Measurements from ENCODE around the gene MGLL.
A peak's percentile ranks its signal among the peaks of the same experiment; 100 is the strongest.

MGLL gene

DNA sequence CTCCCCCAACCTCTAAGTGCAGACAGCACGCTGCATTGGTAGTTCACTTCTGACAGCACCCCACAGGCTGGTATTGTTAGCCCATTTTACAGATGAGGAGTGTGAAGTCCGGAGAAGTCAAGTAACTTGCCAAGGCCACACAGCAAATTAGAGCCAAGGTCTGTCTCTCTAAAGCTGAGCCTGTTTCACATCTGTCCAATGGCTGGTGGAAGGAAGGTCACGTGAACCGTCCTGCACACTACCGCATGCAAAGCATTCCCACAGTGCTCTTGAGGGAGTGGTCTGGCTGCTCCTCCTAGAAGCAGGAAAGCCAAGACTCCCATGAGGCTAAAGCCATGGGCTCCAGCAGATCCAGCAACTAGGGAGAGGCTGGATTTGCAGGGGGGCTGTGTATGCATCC lies 50.0 kb downstream of the MGLL start:
- DNase-seq: no peak

DNA sequence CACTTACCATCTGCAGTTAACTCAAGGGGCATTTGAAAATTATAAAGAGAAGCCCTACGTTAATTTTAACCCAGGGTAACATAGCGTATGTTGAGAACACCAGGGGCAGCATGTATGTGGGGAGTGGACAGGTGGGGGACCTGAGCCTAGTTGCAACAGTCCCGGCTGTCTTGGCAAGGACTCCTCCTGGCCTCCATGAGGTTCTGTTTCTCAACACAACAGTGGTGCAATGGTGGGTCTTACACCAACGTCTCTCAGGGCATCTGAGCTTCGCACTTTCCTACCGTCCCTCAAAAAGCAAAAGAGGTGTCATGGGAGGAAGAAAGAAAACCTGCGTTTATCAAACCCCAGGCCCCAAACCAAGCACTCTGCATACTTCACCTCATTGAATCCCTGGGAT lies 50.6 kb downstream of the MGLL start:
- DNase-seq: no peak

DNA sequence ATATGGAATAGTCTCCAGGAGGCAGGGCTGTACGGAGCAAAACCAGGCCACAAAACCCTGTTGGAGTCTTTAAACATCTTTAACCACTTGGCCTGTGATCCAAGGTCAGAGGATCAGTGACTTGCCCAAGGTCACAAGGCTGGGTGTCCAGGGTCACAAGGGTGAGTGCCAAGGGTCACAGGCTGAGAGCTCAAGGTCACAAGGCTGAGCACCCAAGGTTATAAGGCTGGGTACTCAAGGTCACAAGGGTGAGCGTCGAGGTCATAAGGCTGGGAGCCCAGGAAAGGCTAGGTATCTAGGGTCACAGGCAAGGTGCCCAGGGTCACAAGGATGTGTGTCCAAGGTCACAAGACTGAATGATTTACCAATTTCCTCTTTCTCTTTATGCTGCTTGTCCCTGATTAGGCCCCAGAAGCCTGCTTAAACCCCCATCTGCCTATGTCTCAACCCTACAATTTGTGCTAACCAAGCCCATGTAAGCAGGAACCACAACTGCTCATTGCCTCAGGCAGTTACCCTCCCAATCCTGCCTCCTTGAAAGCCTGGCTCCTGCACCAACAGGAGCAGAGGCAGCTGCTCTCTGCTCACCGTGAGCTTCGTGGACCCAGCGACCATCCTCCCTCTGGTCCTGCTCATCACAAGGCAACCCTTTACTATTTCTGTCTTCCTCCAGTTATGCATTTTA lies 51.5 kb downstream of the MGLL start:
- DNase-seq: no peak

DNA sequence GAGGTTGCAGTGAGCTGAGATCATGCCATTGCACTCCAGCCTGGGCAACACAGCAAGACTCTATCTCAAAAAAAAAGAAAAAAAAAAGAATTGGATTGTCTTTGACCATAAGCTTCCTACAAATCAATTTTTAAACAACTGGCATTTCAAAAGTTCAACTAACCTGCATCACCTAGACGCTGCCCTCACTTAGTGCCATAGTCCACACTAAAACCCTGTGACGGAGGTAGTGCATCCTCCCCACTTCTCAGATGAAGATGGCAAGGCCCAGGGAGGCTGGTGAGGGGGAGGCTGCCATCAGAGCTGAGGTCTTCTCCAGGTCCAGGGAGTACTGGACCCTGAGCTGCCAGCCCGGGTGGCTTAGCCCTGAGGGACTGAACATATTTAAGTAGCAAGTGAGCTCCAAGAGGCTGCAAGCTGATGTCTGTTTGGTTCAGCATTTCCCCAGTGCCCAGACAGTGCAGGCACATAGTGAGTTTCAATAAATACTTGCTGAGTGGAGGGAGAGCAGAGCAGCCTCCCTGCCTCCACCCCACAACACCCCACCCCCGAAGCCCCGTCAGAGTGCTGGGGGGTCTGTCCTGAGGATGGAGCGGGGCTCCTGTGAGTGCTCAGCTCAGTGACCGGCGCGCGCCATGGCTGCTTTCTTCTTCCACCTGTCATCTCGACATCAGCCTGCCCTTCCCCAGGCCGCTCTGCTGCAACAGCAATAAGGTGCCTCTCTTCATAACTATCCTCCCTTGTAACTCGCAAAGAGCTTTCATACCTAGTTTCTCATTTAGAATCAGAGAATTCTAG lies 52.8 kb downstream of the MGLL start:
- no peak for DNase-seq

DNA sequence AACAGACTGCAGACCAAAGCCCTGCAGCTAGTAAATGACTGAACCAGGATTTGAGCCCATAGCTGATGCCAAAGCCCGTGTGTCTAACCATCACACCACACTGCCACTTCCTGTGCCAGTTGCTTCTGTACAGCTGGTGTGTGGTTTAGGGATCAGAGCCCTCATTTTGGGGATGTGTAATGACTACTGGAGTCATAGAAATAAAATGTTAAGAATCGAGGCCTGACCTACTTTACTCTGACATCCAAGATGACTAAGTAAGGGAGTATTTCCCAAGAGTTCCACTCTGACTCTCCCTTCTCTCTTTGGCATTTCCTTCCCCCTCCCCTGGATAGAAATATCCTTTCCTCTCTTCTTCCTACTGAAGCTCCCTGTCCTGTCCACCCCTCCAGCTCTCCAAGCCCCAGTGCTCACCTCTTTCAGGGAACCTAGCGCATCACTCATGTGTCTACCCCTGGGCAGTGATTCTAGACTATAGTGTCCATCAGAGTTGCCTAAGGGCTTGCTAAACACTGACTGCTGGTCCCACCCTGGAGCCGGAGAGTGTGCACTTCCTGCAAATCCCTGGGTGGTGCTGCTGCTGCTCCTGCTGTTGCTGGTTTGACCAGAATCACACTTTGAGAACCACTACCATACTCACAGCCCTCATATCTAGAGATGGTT lies 53.8 kb downstream of the MGLL start:
- DNase-seq: no peak

DNA sequence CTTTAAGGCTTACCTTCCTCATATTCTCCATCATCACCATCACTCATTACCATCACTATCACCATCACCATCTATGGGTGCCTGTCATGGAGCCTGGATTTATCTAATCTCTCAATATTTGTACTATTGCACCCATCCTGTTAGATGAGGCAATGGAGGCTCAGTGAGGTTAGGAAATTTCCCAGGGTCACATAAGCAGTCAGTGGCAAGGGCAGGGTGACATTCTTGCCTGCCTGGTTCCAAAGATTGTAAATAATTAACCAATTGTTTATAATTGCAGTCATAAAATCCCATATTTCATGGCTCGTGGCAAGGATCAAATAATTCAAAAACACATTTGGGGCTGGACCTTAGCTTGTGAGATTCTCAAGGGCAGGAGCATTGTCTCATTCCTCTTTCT lies 55.2 kb downstream of the MGLL start:
- no peak for DNase-seq

DNA sequence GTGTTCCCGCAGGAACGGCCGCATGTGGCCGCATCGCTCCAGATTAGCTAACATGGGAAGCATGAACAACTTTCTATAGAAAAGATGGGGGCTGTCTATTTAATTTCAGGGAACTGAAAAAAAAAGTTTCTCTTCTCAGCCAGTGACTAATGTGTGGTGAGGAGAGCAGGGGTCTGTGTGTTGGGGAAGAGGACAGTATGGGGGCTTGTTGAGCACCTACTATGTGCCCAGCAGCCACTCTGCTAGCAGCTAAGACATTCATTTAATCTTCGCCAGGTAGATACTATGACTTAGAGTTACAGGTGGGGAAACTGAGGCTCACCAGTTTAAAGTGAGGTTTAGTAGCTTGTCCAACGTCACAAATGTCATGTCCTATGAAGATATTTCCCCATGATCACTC lies 56.6 kb downstream of the MGLL start:
- DNase-seq: no peak

DNA sequence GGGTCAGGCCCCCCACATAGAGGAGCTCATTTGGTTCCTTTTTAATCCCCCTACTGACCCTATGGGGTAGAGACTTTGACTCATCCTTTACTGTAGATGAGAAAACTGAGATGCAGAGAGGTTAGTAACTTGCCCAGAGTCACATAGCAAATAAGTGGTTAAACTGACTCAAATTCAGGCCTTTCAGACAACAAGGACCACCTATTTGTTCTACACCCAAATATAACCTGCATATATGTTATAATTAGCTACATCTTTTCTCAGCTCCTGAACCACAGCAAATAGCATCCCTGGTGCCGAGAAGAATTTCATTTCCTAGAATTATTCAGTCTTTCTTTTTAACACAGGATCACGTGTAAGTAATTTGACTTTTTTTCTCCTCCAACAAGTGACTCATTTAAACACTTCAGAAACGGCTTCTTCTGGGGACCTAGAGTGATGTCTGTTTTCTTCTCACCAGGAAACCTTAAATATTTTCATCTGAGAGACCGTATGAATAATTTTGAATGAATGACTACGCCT lies 57.4 kb downstream of the MGLL start:
- no peak for DNase-seq

DNA sequence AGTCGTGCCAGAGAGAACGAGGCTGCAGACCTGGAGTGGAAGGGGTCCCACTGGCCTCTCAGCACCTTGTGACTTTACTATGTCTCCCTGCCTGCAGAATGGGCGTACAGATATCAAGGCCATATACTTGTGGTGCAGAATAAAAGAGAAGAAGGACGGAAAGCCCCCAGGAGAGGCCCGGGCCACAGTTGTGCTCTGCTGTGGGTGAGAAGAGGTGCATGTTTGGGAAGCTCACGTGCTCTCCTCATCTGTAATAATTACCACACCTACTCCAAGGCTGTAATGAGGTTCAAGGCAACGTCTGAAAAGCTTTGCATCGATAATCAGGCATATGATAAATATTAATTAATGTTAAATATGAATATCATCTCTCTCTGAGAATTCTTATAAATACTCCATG lies 58.0 kb downstream of the MGLL start:
- no peak for DNase-seq

DNA sequence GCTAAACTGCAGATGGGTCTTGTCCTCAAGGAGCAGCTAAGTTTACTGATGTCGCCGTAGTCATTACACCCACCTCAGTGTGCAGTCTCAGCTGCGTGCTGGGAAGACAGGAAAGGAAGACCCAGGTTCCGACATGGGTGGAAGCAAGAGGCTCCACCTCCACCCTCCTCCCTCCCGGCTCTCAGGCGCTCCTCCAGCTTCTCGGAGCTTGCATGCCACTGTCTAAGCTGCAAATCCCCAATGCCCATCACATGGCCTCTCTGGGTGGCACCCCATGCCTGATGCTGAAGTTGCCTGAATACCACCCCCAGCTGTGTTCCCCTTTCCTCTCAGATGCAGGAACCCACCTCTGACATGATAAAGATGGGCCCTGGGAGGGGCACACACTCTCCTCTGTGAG lies 58.5 kb downstream of the MGLL start:
- DNase-seq: no peak

DNA sequence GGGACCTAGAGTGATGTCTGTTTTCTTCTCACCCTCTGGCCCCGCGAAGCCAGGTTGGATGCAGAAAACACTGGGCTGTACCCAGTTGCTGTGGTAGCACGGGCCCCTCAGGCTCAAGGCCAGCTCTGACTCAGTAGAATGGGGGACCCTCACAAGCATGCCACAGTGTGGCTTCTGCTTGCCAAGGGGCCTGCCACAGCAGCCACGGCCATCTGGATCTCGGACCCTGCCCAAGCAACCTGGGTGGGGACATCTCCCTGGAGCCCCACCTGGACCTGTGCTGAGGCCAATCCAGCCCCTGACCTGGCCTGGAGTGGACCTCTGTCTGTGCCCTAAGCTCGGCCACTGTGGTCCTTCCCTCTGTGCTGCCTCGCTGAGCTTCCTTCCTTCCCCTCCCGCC lies 59.0 kb downstream of the MGLL start:
- DNase-seq: no peak

DNA sequence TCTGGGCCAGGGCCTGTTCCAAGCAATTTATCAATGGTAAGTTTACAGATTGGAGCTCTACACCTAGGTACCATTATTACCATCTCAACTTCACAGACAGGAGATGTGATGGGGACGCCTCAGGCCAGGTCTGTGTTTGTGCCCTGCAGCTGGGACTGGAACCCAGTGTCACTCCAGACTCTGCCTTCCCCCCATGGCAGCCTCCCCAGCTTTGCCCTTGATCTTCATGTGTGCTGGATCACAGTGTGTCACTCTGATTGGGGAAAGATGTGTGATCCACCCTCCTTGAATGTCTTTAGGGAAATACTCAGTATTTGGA lies 59.6 kb downstream of the MGLL start:
- DNase-seq: no peak

DNA sequence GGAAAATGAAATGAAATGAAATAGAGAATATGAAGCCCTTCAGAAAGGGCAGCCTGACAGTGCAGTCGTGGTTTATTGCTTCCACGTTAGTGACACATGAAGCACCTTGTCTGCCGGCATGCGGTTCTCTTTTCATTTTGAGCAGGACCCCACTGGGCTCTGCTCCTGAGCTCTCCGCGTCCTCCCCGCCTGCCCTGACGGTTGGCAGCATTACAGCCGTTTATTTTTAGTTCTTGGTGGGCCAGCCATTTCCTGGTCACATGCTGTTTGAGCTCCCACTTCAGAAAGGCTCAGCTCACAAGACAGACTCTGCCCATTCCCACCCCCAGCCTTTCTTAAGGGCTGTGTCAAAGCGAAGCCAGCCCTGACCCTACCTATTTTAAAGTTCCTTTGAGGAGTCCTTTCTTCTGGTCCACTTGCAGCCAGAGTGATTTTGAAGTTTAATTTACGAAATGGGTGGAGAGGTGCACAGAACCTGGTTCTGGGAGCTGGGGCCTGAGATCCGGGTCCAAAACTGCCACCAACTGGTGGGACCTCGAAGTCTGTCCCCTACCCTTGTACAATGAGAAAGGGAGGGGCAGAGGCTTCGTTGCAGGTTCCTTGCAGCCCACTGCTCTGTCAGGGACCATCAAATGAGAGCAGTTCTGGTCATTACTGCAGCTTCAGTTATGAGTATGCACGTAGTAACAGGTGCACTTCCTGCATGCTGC lies 60.1 kb downstream of the MGLL start:
- peak; percentile 95 for DNase-seq

DNA sequence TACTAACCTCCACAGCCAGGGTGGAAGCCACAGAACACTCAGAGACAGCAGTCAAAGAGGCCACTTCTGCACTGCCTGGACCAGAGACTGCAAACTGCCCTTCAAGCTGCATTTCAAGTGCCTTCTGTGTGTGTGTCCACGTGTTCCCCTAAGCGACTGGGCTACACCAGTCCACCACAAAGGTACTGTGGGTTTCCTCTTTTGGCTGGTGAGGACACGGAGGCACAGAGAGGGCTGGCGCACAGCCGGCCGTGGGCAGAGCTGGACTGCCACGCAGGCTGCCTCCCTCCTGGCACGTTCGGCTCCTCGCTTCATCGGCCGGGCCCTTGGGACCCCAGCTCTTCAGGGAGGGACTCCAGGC lies 60.9 kb downstream of the MGLL start:
- peak; percentile 75 for DNase-seq

DNA sequence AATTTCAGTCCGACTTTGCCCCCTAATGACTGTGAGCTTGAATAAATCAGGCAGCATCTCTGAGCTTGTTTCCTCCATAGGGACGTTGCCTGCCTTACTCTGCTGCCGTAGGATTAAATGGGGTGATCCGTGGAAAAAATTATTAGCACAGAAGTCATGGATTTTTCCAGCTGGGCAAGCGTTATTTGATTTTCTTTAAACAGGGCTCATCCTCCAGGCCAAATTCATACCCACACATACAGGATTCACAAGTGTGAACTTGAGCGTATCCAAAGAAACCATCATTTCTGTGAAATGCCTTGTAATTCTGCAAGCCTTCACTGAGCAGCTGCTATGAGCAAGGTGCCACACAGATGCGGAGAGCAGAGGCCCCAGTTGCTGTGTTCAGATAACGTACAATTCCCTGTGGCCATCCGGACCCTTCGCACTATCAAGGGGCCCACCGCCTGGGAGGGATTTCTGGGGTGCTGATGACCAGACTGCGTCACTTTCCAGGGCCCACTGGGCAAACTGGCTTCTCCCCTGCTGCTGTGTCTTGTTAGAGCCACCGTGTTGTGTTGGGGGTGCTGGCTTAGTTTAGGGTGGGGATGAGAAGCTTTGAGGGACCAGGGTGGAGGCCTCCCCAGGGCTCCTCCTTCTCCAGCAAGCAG lies 61.4 kb downstream of the MGLL start:
- no peak for DNase-seq

DNA sequence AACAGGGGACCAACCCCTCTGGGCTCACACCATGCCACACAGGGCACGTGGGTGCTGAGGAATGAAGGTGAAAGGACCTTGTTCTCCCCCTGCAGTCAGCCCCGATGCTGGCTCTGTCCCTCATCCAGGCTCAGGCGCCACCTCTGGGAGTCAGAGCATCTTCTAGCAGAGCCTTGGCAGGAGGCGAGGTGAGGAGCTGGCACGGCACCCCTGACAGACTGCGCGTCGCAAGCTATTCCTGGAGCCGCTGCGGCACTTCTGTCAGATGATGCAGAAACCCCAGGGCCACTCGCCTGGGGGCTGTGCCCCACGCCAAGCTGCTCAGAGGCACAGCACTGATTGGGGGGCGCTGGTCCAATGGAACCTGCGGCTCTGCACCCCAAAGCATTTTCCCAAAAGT lies 62.0 kb downstream of the MGLL start:
- DNase-seq: no peak

DNA sequence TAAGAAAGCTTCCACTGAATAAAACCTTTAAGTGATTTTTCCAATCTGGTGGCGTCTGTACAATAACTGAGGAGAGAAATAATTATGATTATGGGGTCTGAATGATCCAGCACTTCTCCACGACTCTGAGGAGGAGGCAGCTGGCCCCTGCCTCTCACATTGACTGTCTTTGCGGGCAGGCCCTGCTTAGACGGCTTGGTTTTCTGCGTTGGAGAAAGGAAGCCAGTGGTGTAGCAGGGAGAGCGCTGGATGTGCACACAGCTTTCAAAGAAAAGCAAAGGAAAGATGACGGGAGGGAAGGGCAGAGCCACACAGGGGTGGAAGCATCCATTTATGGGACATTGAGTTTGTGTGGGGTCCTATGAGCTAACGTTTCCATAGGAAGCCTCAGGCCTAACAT lies 62.5 kb downstream of the MGLL start:
- no peak for DNase-seq

DNA sequence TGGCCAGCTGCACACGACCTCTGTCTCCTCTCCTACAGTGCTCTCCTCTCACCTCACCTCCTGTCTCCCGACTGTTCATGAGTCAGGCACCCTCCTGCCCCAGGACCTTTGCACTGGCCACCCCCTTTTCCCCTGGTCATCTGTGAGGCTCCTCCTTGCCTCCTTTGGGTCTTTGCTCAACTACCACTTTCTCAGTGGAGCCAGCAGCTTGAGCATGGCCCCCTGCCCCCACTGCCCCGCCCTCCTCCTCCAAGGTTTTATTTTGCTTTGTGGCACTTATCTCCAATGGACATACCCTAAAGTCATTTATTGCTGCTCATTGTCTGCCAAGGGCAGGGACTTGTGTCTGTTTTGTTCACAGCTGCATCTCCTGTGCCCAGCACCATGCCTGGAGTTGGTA lies 64.3 kb downstream of the MGLL start:
- no peak for DNase-seq

DNA sequence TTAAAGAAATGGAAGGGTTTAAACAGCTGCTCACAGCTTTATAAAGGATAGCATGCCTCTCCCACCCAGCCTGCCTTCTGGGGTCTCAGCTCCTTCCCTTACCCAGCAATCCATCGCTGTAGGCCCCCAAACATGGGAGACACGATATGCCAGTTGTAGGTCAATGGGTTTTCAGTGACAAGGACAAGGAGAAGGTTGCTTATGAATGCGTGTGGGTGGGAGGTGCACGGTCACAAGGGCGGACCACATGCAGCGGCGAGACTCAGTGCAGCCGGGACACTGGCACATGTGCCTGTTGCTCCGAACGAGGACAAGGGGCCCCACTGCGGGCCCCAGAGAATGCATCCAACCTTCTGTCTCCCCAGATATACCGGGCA lies 67.0 kb downstream of the MGLL start:
- no peak for DNase-seq

DNA sequence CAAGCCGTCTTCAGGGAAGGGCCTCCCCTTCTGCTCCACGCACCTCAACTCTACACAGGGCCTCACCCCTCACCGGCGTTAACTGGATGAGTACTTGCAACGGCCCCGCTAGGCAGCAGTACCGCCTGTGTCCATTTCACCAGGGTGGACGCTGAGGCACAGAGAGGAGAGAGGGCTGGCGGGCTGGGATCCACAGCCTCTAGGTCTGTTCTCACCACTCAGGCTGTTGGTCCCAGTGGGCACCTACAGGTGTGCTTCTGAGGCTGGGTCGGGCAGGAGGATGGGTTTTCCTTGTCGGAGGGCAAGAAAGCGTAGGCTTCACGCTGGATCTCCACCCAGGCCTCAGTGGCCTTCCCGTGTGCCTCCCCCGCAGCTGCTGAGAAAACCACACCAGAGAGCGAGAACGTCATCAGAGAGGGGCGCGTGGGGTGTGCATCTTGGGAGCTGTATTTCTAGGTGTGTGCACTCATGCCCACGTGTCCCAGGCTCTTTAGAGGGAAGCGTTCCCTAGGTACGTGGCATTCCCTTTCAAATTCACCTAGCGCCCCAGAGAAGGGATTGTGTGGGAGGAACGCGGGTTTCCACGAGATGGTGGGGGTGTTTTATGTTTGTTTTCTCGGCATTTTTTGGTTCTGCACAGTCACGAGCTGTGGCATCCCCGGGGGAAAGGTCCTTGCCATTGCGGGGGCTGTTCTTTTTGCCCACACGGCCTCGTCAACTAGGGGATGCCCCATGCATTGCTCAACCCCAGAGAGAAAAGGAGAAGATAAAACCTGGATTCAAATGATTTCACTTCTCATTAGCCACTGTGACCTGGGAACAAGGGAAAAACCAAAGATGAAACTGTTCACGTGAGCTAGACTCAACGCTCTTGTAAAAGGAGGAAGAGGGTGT lies 67.7 kb downstream of the MGLL start:
- no peak for DNase-seq

DNA sequence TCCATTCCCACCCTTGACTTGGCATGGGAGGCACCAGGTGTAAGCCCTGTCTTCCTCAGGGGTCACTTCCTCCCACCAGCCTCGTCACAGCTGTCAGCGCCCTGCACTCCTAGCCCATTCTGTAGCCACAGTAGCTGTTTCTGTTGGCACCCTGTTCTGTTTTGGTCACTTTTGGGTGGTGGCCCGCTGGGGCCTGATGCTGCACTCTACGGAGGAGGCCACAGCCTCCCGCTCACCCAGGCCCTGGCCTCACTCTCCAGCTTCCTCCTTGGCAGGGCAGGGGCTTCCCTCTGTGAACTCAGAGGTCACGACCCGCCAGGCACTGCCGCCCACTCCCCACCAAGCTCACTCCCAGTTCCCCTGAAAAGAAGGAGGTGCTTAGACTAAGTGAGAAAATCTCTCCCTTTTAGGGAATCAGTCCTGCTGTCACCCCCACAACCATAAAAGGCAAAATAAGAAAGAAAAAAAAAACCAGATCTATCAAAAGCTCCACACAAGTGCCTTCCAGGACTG lies 68.4 kb downstream of the MGLL start:
- no peak for DNase-seq

DNA sequence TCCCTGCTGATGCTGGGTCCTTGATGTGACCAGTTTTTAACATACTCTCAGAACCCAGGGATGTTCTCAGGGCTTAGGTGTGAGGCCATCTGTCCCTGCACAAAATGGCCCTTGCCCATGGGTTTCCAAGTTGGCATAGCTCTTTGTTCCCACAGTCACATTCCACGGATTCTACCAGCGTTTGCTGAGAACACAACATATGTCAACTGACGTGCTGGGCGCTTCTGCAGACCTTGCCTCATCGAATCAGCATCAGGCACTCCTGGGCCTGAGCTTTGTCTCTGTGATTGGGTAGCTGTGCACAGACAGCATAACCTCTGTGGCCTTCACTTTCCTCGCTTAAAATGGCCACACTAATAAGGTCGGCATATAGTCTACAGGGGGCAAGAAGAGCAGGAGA lies 69.0 kb downstream of the MGLL start:
- no peak for DNase-seq

Measured in DMS79 treated with DMSO at 0.1 percent for 48 hours (cell line).